HFFc6 (cell line): Measurements from ENCODE around the gene BACE2. TPM values are rescaled to one million over a fixed set of nuclear protein-coding genes. Genes with fewer than 3 reads are reported as not detected.

ENCODE experiments used
- DNase-seq: peaks from one replicate; pipeline ENCODE4 v3.0.0-alpha.2; 2018
- H3K27ac Mint-ChIP-seq: 2 replicates; pipeline ENCODE4 v1.8.0; 2020; ENCODE audit warnings: mild to moderate bottlenecking, mixed read lengths
- H3K27me3 Mint-ChIP-seq: 2 replicates; pipeline ENCODE4 v1.8.0; 2021; ENCODE audit warnings: mild to moderate bottlenecking, moderate library complexity, mixed read lengths; ENCODE audit not compliant: insufficient read depth
- H3K36me3 Mint-ChIP-seq: 2 replicates; pipeline ENCODE4 v1.8.0; 2021; ENCODE audit warnings: low read depth, mixed read lengths
- H3K4me1 Mint-ChIP-seq: 2 replicates; pipeline ENCODE4 v1.8.0; 2020; ENCODE audit warnings: low read depth, mixed read lengths
- H3K4me3 Mint-ChIP-seq: 2 replicates; pipeline ENCODE4 v1.8.0; 2020; ENCODE audit warnings: mild to moderate bottlenecking, moderate library complexity, mixed read lengths
- H3K9me3 Mint-ChIP-seq: 2 replicates; pipeline ENCODE4 v1.8.0; 2020; ENCODE audit warnings: mild to moderate bottlenecking, mixed read lengths
- total RNA-seq, 6 experiments: library from RNA; stranded (reverse); fragmentation: NEBNext Ultra II Directional; extraction: Animal tissue kit (Norgen Biotek cat#: 25700); gene quantifications; 2 replicates in 1 of 6; 3 replicates in 5 of 6; pipeline ENCODE4 v1.2.3, GENCODE V29; 2021
- TF ChIP-seq, protein P1 (sequence below): fragments of 200-600 bp; sonication (generic); IDR thresholded peaks from 2 replicates; pipeline ENCODE4 v1.5.0; 2021; ENCODE audit warnings: antibody characterized with exemption, mild to moderate bottlenecking

Gene BACE2
- total RNA-seq, 6 experiments from 2014 or later, result 2.8 to 13.2 (median 3.8) TPM

DNA sequence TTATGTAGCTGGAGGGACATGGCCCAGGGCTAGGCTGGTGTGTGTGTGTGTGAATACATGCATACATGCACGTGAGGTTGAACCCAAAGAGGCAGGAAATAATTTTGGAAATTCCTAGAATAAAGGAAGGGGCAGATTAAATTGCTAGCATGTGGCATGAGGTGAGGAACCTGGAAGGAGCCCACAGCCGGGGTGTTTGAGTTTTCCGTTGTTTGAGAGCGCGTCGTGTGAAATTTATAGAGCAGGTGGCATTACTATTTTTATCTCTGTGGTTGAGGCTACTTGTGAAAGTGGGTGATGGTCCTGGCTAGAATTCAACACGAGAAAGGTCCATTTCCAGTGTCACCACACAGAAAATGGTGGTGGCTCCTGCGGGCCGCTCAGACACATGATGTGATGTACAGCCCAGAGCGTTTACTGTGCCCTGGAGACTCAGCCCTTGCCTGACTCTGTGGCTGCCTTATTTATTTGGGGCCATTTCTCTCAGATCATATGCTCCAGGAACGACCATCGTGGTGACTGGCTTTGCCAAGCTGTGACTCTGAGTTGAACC lies 48.0 kb downstream of the BACE2 start:
- H3K36me3 Mint-ChIP-seq, result no peaks in the 10 kb centered on the region; the same call in none of the 2 replicates
- peaks cover 3% of the 10 kb centered on the region for H3K27me3 Mint-ChIP-seq
- H3K27ac Mint-ChIP-seq, result no peak overlapping the region
- H3K9me3 Mint-ChIP-seq, result peaks cover 60% of the 10 kb centered on the region
- H3K4me3 Mint-ChIP-seq, result no peak overlapping the region
- DNase-seq, result no peak
- no peaks in the 10 kb centered on the region for H3K4me1 Mint-ChIP-seq
- TF ChIP-seq, protein P1, sequence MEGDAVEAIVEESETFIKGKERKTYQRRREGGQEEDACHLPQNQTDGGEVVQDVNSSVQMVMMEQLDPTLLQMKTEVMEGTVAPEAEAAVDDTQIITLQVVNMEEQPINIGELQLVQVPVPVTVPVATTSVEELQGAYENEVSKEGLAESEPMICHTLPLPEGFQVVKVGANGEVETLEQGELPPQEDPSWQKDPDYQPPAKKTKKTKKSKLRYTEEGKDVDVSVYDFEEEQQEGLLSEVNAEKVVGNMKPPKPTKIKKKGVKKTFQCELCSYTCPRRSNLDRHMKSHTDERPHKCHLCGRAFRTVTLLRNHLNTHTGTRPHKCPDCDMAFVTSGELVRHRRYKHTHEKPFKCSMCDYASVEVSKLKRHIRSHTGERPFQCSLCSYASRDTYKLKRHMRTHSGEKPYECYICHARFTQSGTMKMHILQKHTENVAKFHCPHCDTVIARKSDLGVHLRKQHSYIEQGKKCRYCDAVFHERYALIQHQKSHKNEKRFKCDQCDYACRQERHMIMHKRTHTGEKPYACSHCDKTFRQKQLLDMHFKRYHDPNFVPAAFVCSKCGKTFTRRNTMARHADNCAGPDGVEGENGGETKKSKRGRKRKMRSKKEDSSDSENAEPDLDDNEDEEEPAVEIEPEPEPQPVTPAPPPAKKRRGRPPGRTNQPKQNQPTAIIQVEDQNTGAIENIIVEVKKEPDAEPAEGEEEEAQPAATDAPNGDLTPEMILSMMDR, result no peak

DNA sequence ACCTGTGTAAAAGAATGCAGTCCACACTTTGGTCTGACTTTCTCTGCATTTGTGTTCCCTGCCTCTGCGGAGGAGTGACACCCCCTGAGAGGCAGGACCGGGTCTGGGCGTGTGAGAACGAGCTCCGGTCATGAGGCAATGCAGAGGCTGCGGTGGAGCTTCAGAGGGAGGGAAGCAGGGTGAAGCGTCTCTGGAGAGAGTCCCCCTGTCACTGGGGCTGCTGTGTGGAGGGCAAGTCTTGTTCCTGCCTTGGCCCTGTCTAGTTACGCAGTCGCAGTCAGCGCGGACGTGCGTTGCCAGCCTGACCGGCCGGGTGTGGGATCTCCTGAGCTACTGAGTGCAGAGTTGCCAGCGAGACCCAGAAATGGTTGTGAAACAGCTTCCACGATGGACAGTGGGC lies 48.5 kb downstream of the BACE2 start:
- no peaks in the 10 kb centered on the region; the same call in none of the 2 replicates for H3K36me3 Mint-ChIP-seq
- TF ChIP-seq, protein P1, result no peak
- peaks cover 60% of the 10 kb centered on the region for H3K9me3 Mint-ChIP-seq
- H3K4me1 Mint-ChIP-seq, result no peaks in the 10 kb centered on the region
- H3K27ac Mint-ChIP-seq, result no peak overlapping the region
- DNase-seq, result no peak
- no peak overlapping the region for H3K4me3 Mint-ChIP-seq
- H3K27me3 Mint-ChIP-seq, result peaks cover 3% of the 10 kb centered on the region

DNA sequence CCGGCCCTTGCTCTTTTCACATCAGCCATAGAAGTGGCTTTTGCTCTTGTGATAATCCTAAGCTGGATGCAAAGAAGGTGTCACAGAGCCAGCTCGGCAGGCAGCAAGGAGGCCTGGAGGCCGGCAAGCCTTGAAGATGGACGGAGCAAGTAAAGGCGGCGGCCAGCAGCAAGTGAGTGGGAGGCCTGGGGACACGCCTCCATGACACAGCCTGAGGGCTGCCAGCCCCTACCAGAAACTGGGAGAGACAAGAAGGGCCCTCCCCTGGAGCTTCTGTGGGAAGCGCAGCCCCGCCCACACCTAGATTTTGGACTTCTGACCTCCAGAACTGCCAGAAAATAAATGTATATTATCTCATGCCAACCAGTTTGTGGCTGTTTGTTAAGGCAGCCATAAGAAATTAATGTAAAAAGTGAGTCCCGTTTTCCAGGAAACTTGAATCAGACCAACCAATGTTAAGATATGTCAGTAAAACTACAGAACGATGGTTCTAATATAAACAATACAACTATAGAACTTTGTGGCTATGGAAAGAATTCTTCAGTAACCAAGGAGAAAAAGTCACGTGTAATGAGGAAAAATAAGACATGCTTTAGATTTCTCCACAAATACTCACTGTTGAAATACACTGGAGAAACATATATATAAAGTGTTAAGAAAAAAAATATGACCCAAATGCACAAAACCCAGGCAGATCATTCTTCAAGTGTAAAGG lies 49.9 kb downstream of the BACE2 start:
- Mint-ChIP-seq H3K36me3 (peaks cover 5% of the 10 kb centered on the region), H3K27me3 (peaks cover 3% of the 10 kb centered on the region), H3K4me3 (no peak overlapping the region), H3K4me1 (no peaks in the 10 kb centered on the region), H3K27ac (no peak overlapping the region), H3K9me3 (peaks cover 62% of the 10 kb centered on the region)
- no peak for DNase-seq
- TF ChIP-seq, protein P1, result no peak

GRCh38 chr21:41219498-41220207 lies 51.7 kb downstream of the BACE2 start:
- DNase-seq, result no peak
- H3K4me1 Mint-ChIP-seq, result no peaks in the 10 kb centered on the region
- no peak overlapping the region for H3K27ac Mint-ChIP-seq
- no peak overlapping the region for H3K4me3 Mint-ChIP-seq
- TF ChIP-seq, protein P1, result no peak
- H3K27me3 Mint-ChIP-seq, result peaks cover 2% of the 10 kb centered on the region
- peaks cover 58% of the 10 kb centered on the region for H3K9me3 Mint-ChIP-seq
- H3K36me3 Mint-ChIP-seq, result peaks cover 11% of the 10 kb centered on the region

DNA sequence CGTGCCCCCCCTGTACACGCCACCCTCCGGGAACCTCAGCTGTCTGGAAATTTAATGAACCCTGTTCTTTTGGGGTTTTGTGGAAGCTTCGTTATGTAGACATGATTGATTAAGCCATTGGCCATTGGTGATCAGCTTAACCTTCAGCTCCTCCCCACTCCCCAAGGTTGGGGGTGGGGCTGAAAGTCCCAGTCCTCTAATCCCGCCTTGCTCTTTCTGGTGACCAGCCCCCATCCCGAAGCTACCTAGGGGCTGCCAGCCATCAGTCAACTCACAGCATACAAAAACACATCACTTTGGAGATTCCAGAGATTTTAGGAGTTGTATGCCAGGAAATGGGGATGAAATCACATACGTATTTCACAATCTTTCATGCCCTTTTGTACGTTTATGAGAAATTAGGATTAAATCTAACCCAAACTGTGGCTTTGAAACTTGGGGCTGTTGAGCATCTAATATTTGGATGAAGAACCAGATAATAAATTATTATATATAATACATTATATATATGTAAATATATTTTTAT lies 52.3 kb downstream of the BACE2 start:
- Mint-ChIP-seq H3K9me3 (peaks cover 58% of the 10 kb centered on the region), H3K4me3 (no peak overlapping the region), H3K27ac (no peak overlapping the region), H3K27me3 (peaks cover 1% of the 10 kb centered on the region), H3K36me3 (peaks cover 11% of the 10 kb centered on the region), H3K4me1 (no peaks in the 10 kb centered on the region)
- TF ChIP-seq, protein P1, result no peak
- no peak for DNase-seq
